DOHH2 (cell line): ENCODE measurements around the gene VWDE.

Experiments used
- EZH2phosphoT487 ChIP-seq: fragments of 200-600 bp; sonication (generic); IDR thresholded peaks from 2 replicates; pipeline ENCODE4 v1.6.1; 2017; ENCODE audit warnings: borderline replicate concordance, mild to moderate bottlenecking, antibody characterized with exemption, low read length, moderate library complexity, mixed read lengths
- TF ChIP-seq, protein P1 (sequence below): fragments of 200-600 bp; sonication (generic); IDR thresholded peaks from one replicate; pipeline ENCODE4 v1.5.1; 2014; ENCODE audit warnings: antibody characterized with exemption, mild to moderate bottlenecking, low read depth, low read length; ENCODE audit not compliant: poor library complexity, severe bottlenecking

DNA sequence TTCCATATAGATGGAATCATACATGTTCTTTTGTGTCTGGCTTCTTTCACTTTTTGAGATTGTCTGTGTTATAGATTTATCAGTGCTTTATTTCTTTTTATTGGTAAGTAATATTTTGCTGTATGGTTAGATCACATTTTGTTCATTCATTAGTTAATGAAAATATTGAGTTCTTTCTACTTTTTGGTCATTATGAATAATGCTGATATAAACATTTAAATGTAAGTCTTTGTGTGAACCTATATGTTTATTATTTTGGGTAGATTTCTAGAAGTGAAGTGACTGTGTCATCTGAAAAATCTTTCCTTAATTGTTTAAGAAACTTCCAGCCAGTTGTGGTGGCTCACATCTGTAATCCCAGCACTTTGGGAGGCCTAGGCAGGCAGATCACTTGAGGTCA is 11.4 kb upstream of the VWDE start:
- TF ChIP-seq, protein P1, sequence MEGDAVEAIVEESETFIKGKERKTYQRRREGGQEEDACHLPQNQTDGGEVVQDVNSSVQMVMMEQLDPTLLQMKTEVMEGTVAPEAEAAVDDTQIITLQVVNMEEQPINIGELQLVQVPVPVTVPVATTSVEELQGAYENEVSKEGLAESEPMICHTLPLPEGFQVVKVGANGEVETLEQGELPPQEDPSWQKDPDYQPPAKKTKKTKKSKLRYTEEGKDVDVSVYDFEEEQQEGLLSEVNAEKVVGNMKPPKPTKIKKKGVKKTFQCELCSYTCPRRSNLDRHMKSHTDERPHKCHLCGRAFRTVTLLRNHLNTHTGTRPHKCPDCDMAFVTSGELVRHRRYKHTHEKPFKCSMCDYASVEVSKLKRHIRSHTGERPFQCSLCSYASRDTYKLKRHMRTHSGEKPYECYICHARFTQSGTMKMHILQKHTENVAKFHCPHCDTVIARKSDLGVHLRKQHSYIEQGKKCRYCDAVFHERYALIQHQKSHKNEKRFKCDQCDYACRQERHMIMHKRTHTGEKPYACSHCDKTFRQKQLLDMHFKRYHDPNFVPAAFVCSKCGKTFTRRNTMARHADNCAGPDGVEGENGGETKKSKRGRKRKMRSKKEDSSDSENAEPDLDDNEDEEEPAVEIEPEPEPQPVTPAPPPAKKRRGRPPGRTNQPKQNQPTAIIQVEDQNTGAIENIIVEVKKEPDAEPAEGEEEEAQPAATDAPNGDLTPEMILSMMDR, result no peak
- TF ChIP-seq EZH2phosphoT487, result no peak
